Stimulated activated CD4-positive, alpha-beta T cell treated with anti-CD3 and anti-CD28 coated beads, Interleukin-15, amount 100 ng/mL, for 1 hour (primary cell): ENCODE data around the gene VN1R5.
"Not testable (repeated sequence)": the region's sequence is repeated elsewhere in the genome, so short reads cannot be mapped to it uniquely, and the experiment has no call there.

Experiments used
- DNase-seq, 2 donors: peaks; one replicate each; pipeline ENCODE4 v3.0.0-alpha.2; 2020; ENCODE audit warnings: low read depth in 1 of 2, low spot score in 1 of 2

The VN1R5 gene

GRCh38 chr1:247270003-247270402 lies 14.1 kb downstream of the VN1R5 start:
- no peak for DNase-seq

GRCh38 chr1:247273013-247273412 lies 17.1 kb downstream of the VN1R5 start:
- DNase-seq = no peak

GRCh38 chr1:247274605-247275256 lies 18.9 kb downstream of the VN1R5 start:
- DNase-seq = no peak

GRCh38 chr1:247277191-247277590 lies 21.3 kb downstream of the VN1R5 start:
- no peak for DNase-seq

- DNase-seq = no peak
Observed at GRCh38 chr1:247281001-247281574, 25.2 kb downstream of the VN1R5 start.

GRCh38 chr1:247286134-247286670 lies 30.3 kb downstream of the VN1R5 start:
- no peak for DNase-seq

DNA sequence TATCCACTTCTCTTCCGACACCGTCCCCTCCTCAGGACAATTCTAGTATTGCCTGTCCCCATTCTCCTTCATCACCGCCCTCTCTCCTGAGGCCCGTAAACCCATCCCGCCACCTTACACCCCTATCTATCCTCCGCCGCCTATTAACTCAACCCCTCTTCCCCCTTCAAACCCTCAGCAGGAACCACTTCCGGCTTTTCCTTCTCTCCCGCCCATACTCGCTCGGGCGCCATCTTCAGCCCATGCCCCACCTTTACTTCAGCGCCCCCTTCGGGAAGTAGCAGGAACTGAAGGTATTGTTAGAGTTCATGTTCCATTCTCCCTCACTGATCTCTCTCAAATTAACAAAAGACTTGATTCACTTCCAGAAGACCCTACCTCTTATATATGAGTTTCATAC lies 31.6 kb downstream of the VN1R5 start:
- DNase-seq = no peak

DNA sequence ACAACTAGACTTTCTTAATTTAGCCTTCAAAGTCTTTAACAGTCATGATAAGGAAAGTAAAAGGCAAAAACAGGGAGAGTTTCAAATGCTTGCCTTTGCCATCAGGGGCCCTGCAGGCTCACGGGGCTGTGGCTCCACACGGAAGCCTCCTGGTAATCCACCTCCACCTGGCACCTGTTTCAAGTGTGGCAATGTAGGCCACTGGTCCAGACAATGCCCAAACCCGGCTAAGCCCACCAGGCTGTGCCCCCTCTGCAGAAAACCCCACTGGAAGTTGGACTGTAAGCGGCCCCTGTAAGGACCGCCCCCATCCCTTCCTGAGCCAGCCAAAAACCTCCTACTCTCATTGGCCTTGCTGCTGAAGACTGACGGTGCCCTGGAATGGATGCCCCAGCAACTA lies 32.5 kb downstream of the VN1R5 start:
- DNase-seq = no peak

DNA sequence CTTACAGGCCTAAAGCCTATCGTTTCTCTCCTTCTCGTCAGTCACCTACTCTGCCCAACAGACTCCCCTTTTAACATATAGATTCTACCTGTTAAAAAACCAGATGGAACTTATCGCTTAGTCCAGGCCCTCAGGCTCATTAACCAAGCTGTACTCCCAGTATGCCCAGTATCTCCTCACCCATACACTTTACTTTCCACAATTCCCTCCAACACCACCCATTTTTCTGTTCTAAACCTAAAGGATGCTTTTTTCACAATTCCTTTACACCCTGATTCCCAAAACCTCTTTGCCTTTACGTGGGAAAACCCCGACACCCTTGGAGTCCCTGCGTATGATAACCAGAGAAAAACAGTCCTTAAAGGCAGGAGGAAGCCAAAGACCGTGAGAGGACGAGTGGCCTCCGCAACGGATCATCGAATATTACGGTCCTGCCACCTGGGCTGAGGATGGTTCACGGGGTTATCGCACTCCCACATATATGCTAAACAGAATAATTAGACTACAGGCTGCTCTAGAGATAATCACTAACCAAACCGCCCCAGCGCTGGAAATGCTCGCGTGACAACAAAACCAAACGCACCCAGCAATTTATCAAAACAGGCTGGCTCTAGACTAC lies 33.5 kb downstream of the VN1R5 start:
- DNase-seq = not testable (repeated sequence)

DNA sequence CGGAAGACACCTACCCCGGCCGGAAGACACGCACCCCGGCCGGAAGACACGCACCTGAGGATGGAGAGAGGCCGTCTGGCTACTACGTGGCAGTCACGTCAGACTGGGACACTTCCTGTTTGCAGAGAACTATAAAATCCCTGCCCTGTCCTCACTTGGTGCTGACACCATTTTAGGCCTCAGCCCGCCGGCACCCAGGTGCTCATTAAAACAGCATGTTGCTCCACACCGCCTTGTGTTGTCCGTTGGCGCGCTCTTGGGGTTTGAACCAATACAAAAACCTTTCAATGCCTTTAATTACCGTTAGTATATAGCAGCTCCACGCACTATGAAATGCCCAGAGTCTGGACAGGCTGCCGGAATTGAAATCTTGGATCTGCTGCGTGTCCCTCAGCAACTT lies 34.7 kb downstream of the VN1R5 start:
- no peak for DNase-seq

- DNase-seq = no peak
Observed at GRCh38 chr1:247291161-247291560, 35.3 kb downstream of the VN1R5 start.

DNA sequence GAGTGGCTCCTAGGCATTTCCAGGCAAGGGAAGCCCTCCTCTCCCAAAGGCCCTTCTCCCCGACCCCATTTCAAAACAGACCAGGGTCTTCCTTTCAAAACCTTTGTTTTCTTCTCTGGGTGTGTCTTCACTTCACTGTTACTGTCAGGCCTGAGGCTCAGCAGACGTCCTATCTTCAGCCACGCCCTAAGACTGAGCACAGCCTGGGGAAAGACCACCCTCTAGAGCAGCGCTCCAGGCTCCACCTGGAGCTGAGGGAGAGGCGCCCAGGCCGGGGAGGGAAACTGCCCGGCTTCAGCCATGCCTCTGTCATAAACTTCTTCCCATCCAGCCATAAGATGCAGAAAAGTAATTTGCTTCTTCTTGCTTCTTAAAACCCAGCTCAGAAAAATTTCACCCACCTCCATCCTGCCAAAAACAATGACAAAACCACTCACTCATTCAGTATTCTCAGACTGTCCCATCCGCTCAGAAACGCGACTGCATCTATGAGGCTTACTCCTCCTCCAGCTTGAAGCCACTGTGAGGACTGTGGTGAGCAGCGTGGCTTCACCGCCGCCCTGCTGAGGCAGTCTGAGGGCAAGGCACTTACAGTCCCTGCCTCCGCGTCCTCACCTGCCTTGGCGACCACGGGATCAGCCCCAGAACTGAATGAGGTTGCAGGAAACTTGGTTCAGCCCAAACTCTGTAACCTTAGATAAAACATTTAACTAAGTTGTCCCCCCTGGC lies 36.1 kb downstream of the VN1R5 start:
- DNase-seq = no peak

DNA sequence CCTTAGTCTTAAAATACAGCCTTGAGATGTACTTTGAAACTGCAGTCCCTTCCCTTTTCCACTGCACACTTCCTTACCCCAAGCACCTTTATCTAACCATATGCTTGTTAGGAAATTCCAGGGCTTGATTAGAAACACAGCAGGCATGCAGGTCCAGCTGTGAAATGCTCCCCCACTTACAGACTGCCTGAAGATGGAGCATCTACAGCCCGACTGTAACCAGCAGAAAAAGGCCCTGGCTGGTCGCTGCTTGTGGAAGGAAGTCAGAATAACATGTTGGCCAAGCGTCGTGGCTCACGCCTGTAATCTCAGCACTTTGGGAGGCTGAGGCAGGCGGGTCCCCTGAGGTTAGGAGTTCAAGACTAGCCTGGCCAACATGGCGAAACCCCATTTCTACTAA lies 37.2 kb downstream of the VN1R5 start:
- no peak for DNase-seq

DNA sequence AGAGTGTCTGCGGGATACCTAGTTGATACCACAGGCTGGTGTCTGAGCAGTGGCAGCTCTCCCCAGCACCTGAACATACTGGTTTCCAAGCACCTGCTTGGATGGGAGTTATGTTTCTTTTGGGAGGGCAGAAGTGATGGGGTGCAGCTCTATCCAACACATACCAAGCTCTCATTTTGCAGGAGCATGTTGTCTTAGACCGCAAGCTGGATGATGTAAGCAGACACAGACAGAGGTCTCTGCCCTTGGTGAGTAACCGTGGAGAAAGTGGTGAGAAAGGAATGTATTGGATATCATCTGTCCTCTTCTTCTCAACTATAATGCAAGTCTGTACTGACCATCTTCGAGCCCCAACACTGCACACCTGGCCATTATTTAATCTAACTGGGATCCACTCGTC lies 38.4 kb downstream of the VN1R5 start:
- no peak for DNase-seq

DNA sequence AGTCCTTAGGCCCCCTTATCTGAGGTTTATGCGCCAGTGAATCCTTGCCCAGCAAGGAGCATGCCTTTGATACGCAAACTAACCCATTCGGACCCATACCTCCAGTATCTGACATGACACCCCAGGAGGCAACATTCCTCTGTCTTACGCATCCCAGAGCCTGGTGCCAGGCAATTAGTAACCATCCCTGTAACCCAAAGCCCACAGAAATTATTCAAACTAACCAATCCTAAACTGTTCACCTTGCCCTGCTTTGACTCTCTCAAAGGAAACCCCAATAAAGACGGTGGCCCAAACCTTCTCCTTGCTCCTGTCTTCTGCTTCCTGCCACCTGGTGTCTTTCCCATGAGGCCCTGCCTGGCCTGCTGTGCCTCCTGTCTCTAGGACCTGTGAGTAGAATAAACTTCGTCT lies 39.4 kb downstream of the VN1R5 start:
- DNase-seq = no peak

GRCh38 chr1:247295746-247296145 lies 39.9 kb downstream of the VN1R5 start:
- no peak for DNase-seq

DNA sequence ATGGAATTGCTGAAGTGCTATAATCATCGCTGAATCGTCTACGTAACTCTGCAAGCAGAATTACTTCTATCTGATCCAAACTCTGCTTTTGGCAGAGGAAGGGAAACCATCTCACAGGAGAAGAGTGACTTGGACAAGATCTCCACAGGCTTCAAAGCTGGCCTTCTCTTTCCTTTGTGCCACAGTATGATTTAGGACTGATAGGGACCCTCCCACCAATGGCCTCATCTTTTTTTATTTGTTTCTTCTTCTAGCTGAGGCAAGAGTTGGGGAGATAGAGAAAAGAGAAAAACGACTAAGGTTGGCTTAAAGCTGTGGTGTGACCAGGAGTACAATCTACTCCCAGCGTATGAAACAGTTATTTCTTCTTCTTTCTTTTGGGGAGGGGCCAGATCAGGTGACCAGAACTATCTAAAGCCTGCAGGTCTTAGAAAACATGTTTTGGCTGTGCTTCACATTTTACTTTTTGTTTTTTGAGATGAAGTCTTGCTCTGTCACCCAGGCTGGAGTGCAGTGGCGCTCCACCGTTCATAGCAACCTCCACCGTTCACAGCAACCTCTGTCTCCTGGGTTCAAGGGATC lies 40.8 kb downstream of the VN1R5 start:
- no peak for DNase-seq

DNA sequence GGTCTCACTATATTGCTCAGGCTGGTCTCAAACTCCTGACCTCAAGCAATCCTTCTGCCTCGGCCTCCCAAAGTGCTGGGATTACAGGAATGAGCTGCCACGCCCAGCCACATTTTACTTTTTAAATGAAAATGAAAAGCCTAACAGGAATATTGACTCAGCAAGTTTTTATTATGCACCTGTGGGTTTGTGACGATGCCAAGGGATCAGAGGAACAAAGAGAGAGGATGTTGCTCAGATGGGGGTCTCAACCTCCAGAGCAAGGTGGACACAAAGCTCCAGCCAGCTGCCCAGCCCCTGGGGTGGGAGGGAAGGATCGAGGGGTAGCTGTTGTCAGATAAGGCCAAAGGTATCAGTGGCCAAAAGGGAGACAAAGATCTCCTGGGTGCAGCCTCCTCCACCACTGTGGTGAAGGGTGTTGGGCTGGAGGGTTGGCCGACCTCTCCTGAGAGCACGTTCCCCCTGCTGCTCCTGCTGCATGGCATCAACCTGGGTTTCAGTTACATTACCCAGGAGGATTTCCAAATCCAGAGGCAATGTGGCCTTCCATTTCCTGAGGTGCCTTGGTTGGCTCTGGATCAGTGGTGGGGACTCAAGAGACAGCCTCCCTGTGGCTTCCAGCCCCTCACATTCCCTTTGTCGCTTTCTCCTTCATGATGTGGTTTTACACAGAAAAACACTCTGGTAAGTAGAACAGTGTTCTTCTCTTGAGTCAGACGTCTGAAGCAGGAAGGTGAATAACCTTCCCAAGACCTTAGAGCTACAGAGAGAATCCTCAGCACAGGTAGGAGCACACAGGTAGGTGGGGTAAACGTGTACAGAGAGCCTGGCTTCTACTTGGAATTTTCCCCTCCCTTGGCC lies 41.6 kb downstream of the VN1R5 start:
- DNase-seq = no peak

GRCh38 chr1:247298124-247298481 lies 42.2 kb downstream of the VN1R5 start:
- no peak for DNase-seq

DNA sequence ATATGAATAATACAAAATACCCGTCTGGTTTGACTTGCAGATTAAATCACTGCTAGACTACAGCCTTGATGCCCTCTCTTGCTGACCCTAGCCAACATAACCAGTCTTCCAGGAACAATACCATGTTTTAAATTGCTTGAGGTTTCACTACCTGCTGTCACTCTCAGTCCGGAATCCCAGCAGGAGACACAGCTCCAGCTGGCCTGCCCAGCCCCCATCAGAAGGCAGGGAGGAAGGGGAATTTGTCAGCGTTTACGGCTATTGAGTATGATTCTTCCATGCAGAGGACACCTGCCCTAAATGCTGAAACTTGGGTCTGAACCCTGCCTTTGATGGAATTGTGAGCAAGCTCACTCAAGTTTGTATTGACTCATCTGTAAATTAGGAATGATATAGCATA lies 42.8 kb downstream of the VN1R5 start:
- DNase-seq = no peak
